IMR-90 (cell line): ENCODE results near the gene IL3RA. TPM values are rescaled to one million over a fixed set of nuclear protein-coding genes. Genes with fewer than 3 reads are reported as not detected.

Source experiments
- ATAC-seq: fragments of 200-7000 bp; cut with Tn5 transposase; 2 replicates; pipeline ENCODE4 v1.9.1; 2020; ENCODE audit warnings: low read depth, mild to moderate bottlenecking, moderate library complexity
- BruUV-seq: library from RNA; stranded (reverse); fragments of 400-500 nt; replicated peaks from 2 replicates; lab custom pipeline; 2021; lab: Mats Ljungman, UMichigan
- CTCF ChIA-PET: fragments of 300-600 bp; formaldehyde crosslinking; extraction: SDS; loops from one replicate; lab custom pipeline; 2021; ENCODE audit warnings: antibody characterized with exemption; lab: Yijun Ruan, JAX
- POLR2A ChIA-PET: fragments of 300-600 bp; sonication (Branson Sonifier 250); formaldehyde crosslinking; loops from one replicate; lab custom pipeline; 2022; ENCODE audit warnings: antibody characterized with exemption; ENCODE audit not compliant: unreplicated experiment; lab: Charles Lee
- DNase-seq: peaks from one replicate; pipeline ENCODE4 v3.0.0; 2013
- H2AFZ ChIP-seq: replicated peaks from 2 replicates; pipeline ENCODE3; 2013; ENCODE audit warnings: low read length, mild to moderate bottlenecking; ENCODE audit not compliant: poor library complexity
- H2AK5ac ChIP-seq: 2 replicates; pipeline ENCODE4 v1.6.1; 2013; ENCODE audit warnings: low read depth, low read length, inconsistent platforms
- H2AK9ac ChIP-seq: replicated peaks from 2 replicates; pipeline ENCODE3; 2013; ENCODE audit warnings: mild to moderate bottlenecking, low read depth, low read length, moderate library complexity; ENCODE audit not compliant: poor library complexity
- H2BK120ac ChIP-seq: 2 replicates; pipeline ENCODE4 v1.6.1; 2013; ENCODE audit warnings: low read depth, low read length, inconsistent platforms
- H2BK15ac ChIP-seq: 3 replicates; pipeline ENCODE4 v1.6.1; 2013; ENCODE audit warnings: low read depth, low read length, inconsistent platforms
- H2BK20ac ChIP-seq: 2 replicates; pipeline ENCODE4 v1.6.1; 2013; ENCODE audit warnings: low read depth, mild to moderate bottlenecking, inconsistent platforms, low read length, moderate library complexity
- H2BK5ac ChIP-seq: 2 replicates; pipeline ENCODE4 v1.6.1; 2013; ENCODE audit warnings: mild to moderate bottlenecking, low read depth, low read length, inconsistent platforms; ENCODE audit not compliant: poor library complexity, severe bottlenecking
- H3K14ac ChIP-seq: replicated peaks from 2 replicates; pipeline ENCODE4 v1.6.1; 2013; ENCODE audit warnings: low read depth, low read length, inconsistent platforms
- H3K18ac ChIP-seq: 2 replicates; pipeline ENCODE4 v1.6.1; 2013; ENCODE audit warnings: low read depth, low read length, control low read depth
- H3K23ac ChIP-seq: 2 replicates; pipeline ENCODE4 v1.6.1; 2013; ENCODE audit warnings: low read depth, low read length, inconsistent platforms
- H3K27ac ChIP-seq: 2 replicates; pipeline ENCODE4 v1.5.1; 2013; ENCODE audit warnings: mild to moderate bottlenecking, control low read depth, low read length; ENCODE audit not compliant: insufficient read depth
- H3K27me3 ChIP-seq: 2 replicates; pipeline ENCODE4 v1.6.1; 2013; ENCODE audit warnings: low read length; ENCODE audit not compliant: control insufficient read depth, insufficient read depth
- H3K36me3 ChIP-seq: 2 replicates; pipeline ENCODE4 v1.6.1; 2013; ENCODE audit warnings: low read length, mixed read lengths; ENCODE audit not compliant: control insufficient read depth, insufficient read depth
- H3K4ac ChIP-seq: 2 replicates; pipeline ENCODE4 v1.6.1; 2013; ENCODE audit warnings: low read depth, low read length, inconsistent platforms
- H3K4me1 ChIP-seq: 2 replicates; pipeline ENCODE4 v1.6.1; 2013; ENCODE audit warnings: low read length, mixed read lengths; ENCODE audit not compliant: control insufficient read depth, insufficient read depth
- H3K4me2 ChIP-seq: 2 replicates; pipeline ENCODE4 v1.6.1; 2013; ENCODE audit warnings: low read depth, mild to moderate bottlenecking, control low read depth, low read length, moderate library complexity
- H3K4me3 ChIP-seq: 2 replicates; pipeline ENCODE4 v1.5.1; 2013; ENCODE audit warnings: low read depth, mild to moderate bottlenecking, control low read depth, low read length, moderate library complexity; ENCODE audit not compliant: insufficient read depth
- H3K56ac ChIP-seq: 2 replicates; pipeline ENCODE4 v1.6.1; 2013; ENCODE audit warnings: low read length, inconsistent platforms; ENCODE audit not compliant: insufficient read depth; ENCODE audit errors: extremely low read depth
- H3K79me1 ChIP-seq, 2 experiments: 2 replicates each; pipeline ENCODE4 v1.6.1; 2013; ENCODE audit warnings: low read length in 2 of 2, inconsistent platforms in 1 of 2, low read depth in 1 of 2
- H3K9ac ChIP-seq: 2 replicates; pipeline ENCODE4 v1.6.1; 2013; ENCODE audit warnings: low read depth, low read length, control low read depth
- H3K9me1 ChIP-seq: 2 replicates; pipeline ENCODE4 v1.6.1; 2013; ENCODE audit warnings: low read length, inconsistent platforms; ENCODE audit not compliant: insufficient read depth
- H3K9me3 ChIP-seq: 2 replicates; pipeline ENCODE4 v1.6.1; 2013; ENCODE audit warnings: low read length; ENCODE audit not compliant: control insufficient read depth, insufficient read depth
- H4K20me1 ChIP-seq: 2 replicates; pipeline ENCODE4 v1.6.1; 2013; ENCODE audit warnings: low read length, inconsistent platforms; ENCODE audit not compliant: insufficient read depth
- H4K5ac ChIP-seq: 2 replicates; pipeline ENCODE4 v1.6.1; 2013; ENCODE audit warnings: mild to moderate bottlenecking, low read depth, low read length, control low read depth
- H4K8ac ChIP-seq, 2 experiments: 2 replicates each; pipeline ENCODE4 v1.6.1; 2013; ENCODE audit warnings: low read depth in 2 of 2, low read length in 2 of 2, control low read depth in 1 of 2, inconsistent platforms in 1 of 2
- H4K91ac ChIP-seq: 2 replicates; pipeline ENCODE4 v1.6.1; 2013; ENCODE audit warnings: low read depth, low read length, inconsistent platforms; ENCODE audit not compliant: insufficient read depth
- BHLHE40 ChIP-seq: fragments of 150-350 bp; IDR thresholded peaks from 2 replicates; pipeline ENCODE4 v1.6.1; 2016; ENCODE audit warnings: mild to moderate bottlenecking, low read depth, low read length
- CEBPB ChIP-seq: IDR thresholded peaks from 2 replicates; pipeline ENCODE4 v1.6.1; 2012; ENCODE audit warnings: low read depth, low read length, improper control_type of control experiment
- CHD1 ChIP-seq: IDR thresholded peaks from 2 replicates; pipeline ENCODE4 v1.6.1; 2012; ENCODE audit warnings: low read depth, low read length, improper control_type of control experiment
- FOS ChIP-seq: fragments of 150-350 bp; IDR thresholded peaks from 2 replicates; pipeline ENCODE4 v1.6.1; 2016; ENCODE audit warnings: low read depth, low read length
- MAFK ChIP-seq: IDR thresholded peaks from 2 replicates; pipeline ENCODE4 v1.6.1; 2012; ENCODE audit warnings: low read depth, low read length, improper control_type of control experiment
- MAZ ChIP-seq: IDR thresholded peaks from 2 replicates; pipeline ENCODE4 v1.6.1; 2012; ENCODE audit warnings: low read depth, mild to moderate bottlenecking, low read length, improper control_type of control experiment, moderate library complexity, borderline replicate concordance
- MXI1 ChIP-seq: IDR thresholded peaks from 2 replicates; pipeline ENCODE4 v1.6.1; 2012; ENCODE audit warnings: low read depth, mild to moderate bottlenecking, low read length, moderate library complexity, borderline replicate concordance
- POLR2A ChIP-seq: IDR thresholded peaks from 2 replicates; pipeline ENCODE4 v1.6.1; 2012; ENCODE audit warnings: mild to moderate bottlenecking, low read depth, low read length
- RAD21 ChIP-seq: IDR thresholded peaks from 2 replicates; pipeline ENCODE4 v1.6.1; 2012; ENCODE audit warnings: low read length, improper control_type of control experiment
- RCOR1 ChIP-seq: IDR thresholded peaks from 2 replicates; pipeline ENCODE4 v1.6.1; 2012; ENCODE audit warnings: mild to moderate bottlenecking, low read length, improper control_type of control experiment; ENCODE audit not compliant: insufficient replicate concordance
- RFX5 ChIP-seq: IDR thresholded peaks from 2 replicates; pipeline ENCODE4 v1.8.0; 2012; ENCODE audit warnings: low read depth, mild to moderate bottlenecking, low read length, moderate library complexity
- SMC3 ChIP-seq: fragments of 150-350 bp; IDR thresholded peaks from 2 replicates; pipeline ENCODE4 v1.6.1; 2016; ENCODE audit warnings: low read depth, mild to moderate bottlenecking, antibody characterized with exemption, low read length, moderate library complexity
- WGBS, 2 experiments: methylation state at CpG; one replicate each; pipeline versions ENCODE4 v1.1.5 to v1.1.7; 2013; ENCODE audit warnings: missing lambda C conversion rate in 2 of 2; ENCODE audit not compliant: insufficient read length in 1 of 2; ENCODE audit errors: extremely low coverage in 2 of 2; 5-methylcytosine and 5-hydroxymethylcytosine counted together
- dilution Hi-C: fragments of 300-500 bp; cut with HindIII; formaldehyde crosslinking; loops from one replicate; pipeline ENCODE4 v1.14.3; 2018; ENCODE audit warnings: low sequenced_read_pairs; ENCODE audit not compliant: unreplicated experiment
- in situ Hi-C: fragments of 300-500 bp; cut with MboI; formaldehyde crosslinking; loops from 3 replicates; pipeline ENCODE4 v1.14.3; 2019; ENCODE audit warnings: low sequenced_read_pairs, inconsistent platforms, mixed read lengths
- intact Hi-C: fragments of 100-400 bp; cut with micrococcal nuclease; formaldehyde crosslinking; loops from 2 replicates; pipeline ENCODE4 v1.10.0; 2022
- polyA plus RNA-seq, 3 experiments: library from polyadenylated mRNA; depleted of rRNA; stranded (reverse); fragments of >200 nt; gene quantifications; 2 replicates each; pipeline ENCODE4 v1.2.3, GENCODE V29; 2012; ENCODE audit warnings: low replicate concordance in 1 of 3
- total RNA-seq: library from RNA; depleted of rRNA; stranded (reverse); fragments of >200 nt; gene quantifications from 2 replicates; pipeline ENCODE4 v1.2.3, GENCODE V29; 2012
- TF ChIP-seq, protein P1 (sequence below): fragments of 150-350 bp; IDR thresholded peaks from 2 replicates; pipeline ENCODE4 v1.6.1; 2017; ENCODE audit warnings: mild to moderate bottlenecking, antibody characterized with exemption, low read length, low read depth
- TF ChIP-seq, protein P2 (sequence below): conservative IDR thresholded peaks from 2 replicates; pipeline ENCODE4 v1.5.1; 2012; ENCODE audit warnings: mild to moderate bottlenecking, low read depth, low read length, improper control_type of control experiment

The IL3RA gene
- total and polyA plus RNA-seq, 2 of the 4 experiments (the other 2 are of a cell fraction), result not detected

- peak overlapping the region; percentile 50 for H2AK9ac ChIP-seq
- H3K9me3 ChIP-seq, result peaks cover 12% of the 10 kb centered on the region
- no TSS peak for BruUV-seq
- no peak overlapping the region for H3K23ac ChIP-seq
- H3K27ac ChIP-seq, result no peak overlapping the region
- no peak overlapping the region for H3K18ac ChIP-seq
- DNase-seq, result no peak
- no peaks in the 10 kb centered on the region for H3K27me3 ChIP-seq
- no peak overlapping the region for H3K4me2 ChIP-seq
- no peak overlapping the region for H3K4ac ChIP-seq
- no peak overlapping the region for H4K8ac ChIP-seq
- no peak overlapping the region for H3K56ac ChIP-seq
- H3K36me3 ChIP-seq, result no peaks in the 10 kb centered on the region
- H4K20me1 ChIP-seq, result no peaks in the 10 kb centered on the region
- H2AK5ac ChIP-seq, result no peak overlapping the region
- 88% methylated on average over 3 of the region's 8 CpGs; no CpG with 5 or more reads in 1 of the 2 experiments for WGBS, 2 experiments
- no peak overlapping the region for H2BK20ac ChIP-seq
- H3K4me3 ChIP-seq, result no peak overlapping the region
- no peaks in the 10 kb centered on the region for H3K4me1 ChIP-seq
- H2BK120ac ChIP-seq, result no peak overlapping the region
- no peak overlapping the region for H3K9ac ChIP-seq
- no peak for TF ChIP-seq POLR2A
- no peak for TF ChIP-seq RCOR1
- no peak for TF ChIP-seq MAZ
- no peak for TF ChIP-seq MXI1
- TF ChIP-seq RFX5, result no peak
- TF ChIP-seq, protein P1, sequence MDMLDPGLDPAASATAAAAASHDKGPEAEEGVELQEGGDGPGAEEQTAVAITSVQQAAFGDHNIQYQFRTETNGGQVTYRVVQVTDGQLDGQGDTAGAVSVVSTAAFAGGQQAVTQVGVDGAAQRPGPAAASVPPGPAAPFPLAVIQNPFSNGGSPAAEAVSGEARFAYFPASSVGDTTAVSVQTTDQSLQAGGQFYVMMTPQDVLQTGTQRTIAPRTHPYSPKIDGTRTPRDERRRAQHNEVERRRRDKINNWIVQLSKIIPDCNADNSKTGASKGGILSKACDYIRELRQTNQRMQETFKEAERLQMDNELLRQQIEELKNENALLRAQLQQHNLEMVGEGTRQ, result no peak
- TF ChIP-seq FOS, result no peak
- TF ChIP-seq CEBPB, result no peak
- TF ChIP-seq BHLHE40, result no peak
- TF ChIP-seq SMC3, result no peak
- no peak for TF ChIP-seq CHD1
- TF ChIP-seq, protein P2, sequence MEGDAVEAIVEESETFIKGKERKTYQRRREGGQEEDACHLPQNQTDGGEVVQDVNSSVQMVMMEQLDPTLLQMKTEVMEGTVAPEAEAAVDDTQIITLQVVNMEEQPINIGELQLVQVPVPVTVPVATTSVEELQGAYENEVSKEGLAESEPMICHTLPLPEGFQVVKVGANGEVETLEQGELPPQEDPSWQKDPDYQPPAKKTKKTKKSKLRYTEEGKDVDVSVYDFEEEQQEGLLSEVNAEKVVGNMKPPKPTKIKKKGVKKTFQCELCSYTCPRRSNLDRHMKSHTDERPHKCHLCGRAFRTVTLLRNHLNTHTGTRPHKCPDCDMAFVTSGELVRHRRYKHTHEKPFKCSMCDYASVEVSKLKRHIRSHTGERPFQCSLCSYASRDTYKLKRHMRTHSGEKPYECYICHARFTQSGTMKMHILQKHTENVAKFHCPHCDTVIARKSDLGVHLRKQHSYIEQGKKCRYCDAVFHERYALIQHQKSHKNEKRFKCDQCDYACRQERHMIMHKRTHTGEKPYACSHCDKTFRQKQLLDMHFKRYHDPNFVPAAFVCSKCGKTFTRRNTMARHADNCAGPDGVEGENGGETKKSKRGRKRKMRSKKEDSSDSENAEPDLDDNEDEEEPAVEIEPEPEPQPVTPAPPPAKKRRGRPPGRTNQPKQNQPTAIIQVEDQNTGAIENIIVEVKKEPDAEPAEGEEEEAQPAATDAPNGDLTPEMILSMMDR, result no peak
- no peak for TF ChIP-seq RAD21
- TF ChIP-seq MAFK, result no peak
- POLR2A ChIA-PET, result no interaction called here
- H2BK15ac ChIP-seq, result no peak overlapping the region
- H4K5ac ChIP-seq, result no peak overlapping the region
- H2AFZ ChIP-seq, result no peak overlapping the region
- no peak overlapping the region for H3K14ac ChIP-seq
- in situ Hi-C loops (no loop called here), dilution Hi-C loops (no loop called here), intact Hi-C loops (no loop called here)
- no peak for ATAC-seq
- no peaks in the 10 kb centered on the region for H3K9me1 ChIP-seq
- CTCF ChIA-PET, result no interaction called here
- H3K79me1 ChIP-seq, result no peaks in the 10 kb centered on the region
- no peak overlapping the region for H2BK5ac ChIP-seq
- H4K91ac ChIP-seq, result no peak overlapping the region
Observed at GRCh38 chrX:1308476-1308875, 28.1 kb upstream of the IL3RA start.
